Lung (tissue), 12 donors: ENCODE data around the gene MLXIPL. TPM values are rescaled to one million over a fixed set of nuclear protein-coding genes. Genes with fewer than 3 reads are reported as not detected.

ENCODE experiments used
- ATAC-seq: fragments of 200-7000 bp; cut with Tn5 transposase; one replicate; pipeline ENCODE4 v1.9.1; 2020; ENCODE audit warnings: moderate number of reproducible peaks; ENCODE audit not compliant: insufficient read depth, low FRiP score
- DNase-seq, 3 donors: peaks; one replicate each; pipeline ENCODE4 v3.0.0-alpha.2; 2013 to 2017
- H3K27ac ChIP-seq, 2 donors: one replicate each; pipeline ENCODE4 v1.5.1; 2013; ENCODE audit warnings: mild to moderate bottlenecking in 2 of 2, moderate library complexity in 2 of 2, control low read depth in 1 of 2, inconsistent platforms in 1 of 2, low read depth in 1 of 2, low read length in 1 of 2
- H3K27me3 ChIP-seq, 3 donors: one replicate each; pipeline ENCODE4 v1.5.1; 2013; ENCODE audit warnings: low read length in 2 of 3; ENCODE audit not compliant: control insufficient read depth in 3 of 3, insufficient read depth in 3 of 3
- H3K36me3 ChIP-seq, 4 donors: one replicate each; pipeline ENCODE4 v1.5.1; 2013; ENCODE audit warnings: low read length in 4 of 4, mild to moderate bottlenecking in 1 of 4, moderate library complexity in 1 of 4; ENCODE audit not compliant: control insufficient read depth in 4 of 4, insufficient read depth in 4 of 4
- H3K4me1 ChIP-seq, 5 donors: one replicate each; pipeline ENCODE4 v1.5.1; 2013; ENCODE audit warnings: low read length in 5 of 5, mild to moderate bottlenecking in 2 of 5, moderate library complexity in 1 of 5; ENCODE audit not compliant: control insufficient read depth in 5 of 5, insufficient read depth in 5 of 5
- H3K4me3 ChIP-seq: one replicate; pipeline ENCODE4 v1.5.1; 2013; ENCODE audit warnings: mild to moderate bottlenecking, control low read depth, moderate library complexity
- H3K9ac ChIP-seq, 2 donors: one replicate each; pipeline ENCODE4 v1.5.1; 2013; ENCODE audit warnings: low read length in 2 of 2, control low read depth in 1 of 2; ENCODE audit not compliant: insufficient read depth in 1 of 2
- H3K9me3 ChIP-seq, 4 donors: one replicate each; pipeline ENCODE4 v1.5.1; 2013; ENCODE audit warnings: low read length in 3 of 4, mild to moderate bottlenecking in 1 of 4, moderate library complexity in 1 of 4; ENCODE audit not compliant: control insufficient read depth in 4 of 4, insufficient read depth in 3 of 4
- CTCF ChIP-seq: IDR thresholded peaks from 2 replicates; pipeline ENCODE4 v1.5.1; 2012; ENCODE audit warnings: mild to moderate bottlenecking; ENCODE audit errors: control extremely low read depth, extremely low read depth
- WGBS, 2 donors: extraction: QIAGEN DNeasy Blood & Tissue Kit; methylation state at CpG; one replicate each; pipeline ENCODE4 v1.1.7; 2013; 5-methylcytosine and 5-hydroxymethylcytosine counted together
- polyA plus RNA-seq, 2 donors: library from polyadenylated mRNA; stranded (reverse); fragments of 200-250 nt; gene quantifications; one replicate each; pipeline ENCODE4 v1.2.1, GENCODE V29; 2013
- total RNA-seq, 2 donors: library from RNA; depleted of rRNA in 1 of 2; stranded (reverse); fragments of >200 nt in 1 of 2; gene quantifications; one replicate each; pipeline ENCODE4 v1.2.1, GENCODE V29; 2014 to 2021
- donor health status: control.
- donor health status: control.
- donor health status: Bipolar disorder and iron deficiency.
- donor health status: healthy.
- donor health status: DM: yes; HTN: yes; CAD: no.

MLXIPL gene
- total and polyA plus RNA-seq, 4 donors = 1.3 to 16.1 (median 6.7) TPM

GRCh38 chr7:73646785-73647724 is 22.7 kb upstream of the MLXIPL start:
- DNase-seq = no peak
- ATAC-seq = no peak
- H3K9ac ChIP-seq = no peak overlapping the region

GRCh38 chr7:73645643-73646174 is 21.4 kb upstream of the MLXIPL start:
- no peak overlapping the region for H3K9ac ChIP-seq
- ATAC-seq (peak; percentile 15), DNase-seq (no peak)
- H3K36me3 ChIP-seq = no peaks in the 10 kb centered on the region
- peaks cover 0 to 5% (median 0%) of the 10 kb centered on the region in 5 donors for H3K4me1 ChIP-seq
- WGBS, 2 donors = 46 to 54% methylated on average over 4 of the region's 4 CpGs
- no peak for TF ChIP-seq CTCF
- H3K27ac ChIP-seq = no peak overlapping the region
- peaks cover 0 to 25% (median 14%) of the 10 kb centered on the region in 3 donors for H3K27me3 ChIP-seq
- H3K9me3 ChIP-seq = peaks cover 0 to 10% (median 2%) of the 10 kb centered on the region in 4 donors
- H3K4me3 ChIP-seq = no peak overlapping the region

More at GRCh38 chr7:73646785-73647724, 22.7 kb upstream of the MLXIPL start:
- 44 to 48% methylated on average over 16 of the region's 16 CpGs for WGBS, 2 donors
- no peak for TF ChIP-seq CTCF
- Histone ChIP-seq H3K4me1 (peaks cover 0 to 5% (median 0%) of the 10 kb centered on the region in 5 donors), H3K9me3 (peaks cover 0 to 2% (median 0%) of the 10 kb centered on the region in 4 donors), H3K36me3 (no peaks in the 10 kb centered on the region), H3K4me3 (no peak overlapping the region), H3K27ac (peak overlapping the region in 1 of 2 donors; percentile 10), H3K27me3 (peaks cover 0 to 25% (median 14%) of the 10 kb centered on the region in 3 donors)

- ATAC-seq (no peak), DNase-seq (no peak)
- Histone ChIP-seq H3K36me3 (no peaks in the 10 kb centered on the region), H3K9ac (no peak overlapping the region), H3K4me3 (no peak overlapping the region), H3K4me1 (peaks cover 0 to 5% (median 0%) of the 10 kb centered on the region in 5 donors), H3K27ac (no peak overlapping the region), H3K9me3 (peaks cover 0 to 10% (median 2%) of the 10 kb centered on the region in 4 donors), H3K27me3 (peaks cover 0 to 22% (median 11%) of the 10 kb centered on the region in 3 donors)
- 56 to 67% methylated on average over 5 of the region's 5 CpGs for WGBS, 2 donors
- TF ChIP-seq CTCF = no peak
These were observed 20.5 kb upstream of the MLXIPL start for GRCh38 chr7:73644688-73645286.
